Activated T-helper 1 cell treated with Interleukin-2 at 50 U/mL for 16 hours (primary cell): ENCODE measurements around the gene RGS21.
"Not testable (repeated sequence)": the region's sequence is repeated elsewhere in the genome, so short reads cannot be mapped to it uniquely, and the experiment has no call there.

ENCODE experiments used
- DNase-seq: peaks from one replicate; pipeline ENCODE4 v3.0.0-alpha.2; 2020; ENCODE audit warnings: low read depth

RGS21 gene, protein sequence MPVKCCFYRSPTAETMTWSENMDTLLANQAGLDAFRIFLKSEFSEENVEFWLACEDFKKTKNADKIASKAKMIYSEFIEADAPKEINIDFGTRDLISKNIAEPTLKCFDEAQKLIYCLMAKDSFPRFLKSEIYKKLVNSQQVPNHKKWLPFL

DNA sequence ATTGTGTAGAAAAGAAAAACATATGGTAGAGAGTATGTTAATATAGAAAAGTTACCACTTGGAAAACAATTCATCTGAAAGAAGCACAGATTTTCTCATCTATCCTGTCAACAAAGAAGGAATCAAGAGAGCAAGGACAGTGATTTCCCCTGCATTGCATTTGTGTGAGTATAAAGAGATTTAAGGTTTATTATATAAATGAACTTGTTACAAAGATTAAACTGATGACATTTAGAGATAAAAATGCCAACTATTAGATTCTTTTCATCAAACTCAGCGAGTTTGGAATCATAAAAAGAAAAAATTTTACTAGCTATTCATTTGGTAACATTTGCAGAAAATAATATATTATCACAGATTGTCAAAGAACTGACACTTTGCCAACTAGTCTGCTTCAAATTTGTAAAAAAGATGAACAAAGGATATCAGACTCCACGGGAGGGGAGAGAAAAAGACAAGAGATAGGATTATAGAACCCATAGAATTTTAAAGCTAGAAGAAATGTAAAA lies at the start of gene RGS21:
TSS of gene RGS21 (plus strand) at position 51 of the 509 bp plus-strand sequence. CDS start 26,045 bp downstream, outside the sequence.
- no peak for DNase-seq

- DNase-seq = no peak
These were observed 48.2 kb upstream of the RGS21 start for GRCh38 chr1:192268468-192269052.

DNA sequence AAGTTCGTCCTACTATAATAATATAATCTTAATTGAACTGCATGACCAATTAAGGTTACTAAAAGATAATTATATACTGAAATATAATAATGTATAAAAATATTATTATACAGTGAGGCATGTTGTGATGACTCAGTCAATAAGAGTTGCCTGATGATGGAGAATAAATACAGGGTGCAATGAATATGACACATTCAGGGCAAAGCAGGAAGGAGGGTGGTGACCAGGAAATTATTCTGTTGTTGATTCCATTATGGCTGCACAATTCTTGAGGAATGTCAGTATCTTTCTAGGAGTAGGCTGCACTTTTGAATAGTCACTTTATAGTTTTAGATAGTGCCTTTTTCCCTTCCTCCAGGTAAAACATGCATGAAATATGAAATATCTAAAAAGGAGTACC lies 46.4 kb upstream of the RGS21 start:
- DNase-seq = no peak

GRCh38 chr1:192272732-192273131 lies 44.1 kb upstream of the RGS21 start:
- DNase-seq = no peak

DNA sequence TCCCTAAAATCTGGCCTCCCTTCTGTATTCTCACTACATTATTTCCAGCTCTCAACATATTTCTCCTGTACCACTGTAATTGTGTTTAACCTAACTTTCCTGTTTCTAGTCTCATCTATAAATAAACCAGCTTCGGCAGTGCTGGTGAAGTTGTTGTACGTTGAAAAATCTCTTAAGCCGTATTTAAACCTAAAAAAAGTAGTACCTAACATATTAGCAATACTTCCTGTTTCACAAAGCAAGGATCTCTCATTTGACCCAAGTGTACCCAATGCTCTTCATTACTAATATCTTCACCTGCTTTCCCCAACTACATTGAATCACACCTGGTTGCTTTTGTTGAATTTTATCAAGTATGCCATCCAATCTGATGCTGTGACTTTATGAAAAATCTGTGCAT lies 42.2 kb upstream of the RGS21 start:
- no peak for DNase-seq

- DNase-seq = no peak
These were observed 39.2 kb upstream of the RGS21 start for GRCh38 chr1:192277635-192278034.

DNA sequence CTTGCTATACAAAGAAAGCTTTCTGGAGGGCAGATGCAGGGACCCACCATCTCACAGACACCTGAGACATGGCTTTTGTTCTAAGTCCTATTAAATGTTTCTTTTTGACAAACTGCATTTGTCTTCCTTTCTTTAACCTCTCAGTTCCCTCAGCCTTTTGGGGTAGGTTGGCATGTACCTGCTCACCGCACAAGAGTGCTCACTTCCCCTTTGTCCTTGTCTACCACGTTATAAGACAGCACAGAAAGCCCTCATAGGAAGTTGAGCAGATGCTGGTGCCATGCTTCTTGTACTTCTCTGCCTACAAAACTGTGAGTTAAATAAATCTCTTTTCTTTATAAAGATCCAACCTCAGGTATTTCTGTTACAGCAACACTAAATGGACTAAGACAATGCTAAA lies 31.9 kb upstream of the RGS21 start:
- DNase-seq = no peak

- no peak for DNase-seq
These were observed 13.8 kb upstream of the RGS21 start for GRCh38 chr1:192303029-192303428.

- DNase-seq = not testable (repeated sequence)
These were observed 8.5 kb upstream of the RGS21 start for GRCh38 chr1:192308314-192308713.

GRCh38 chr1:192311281-192311680 lies 5.5 kb upstream of the RGS21 start:
- DNase-seq = no peak

DNA sequence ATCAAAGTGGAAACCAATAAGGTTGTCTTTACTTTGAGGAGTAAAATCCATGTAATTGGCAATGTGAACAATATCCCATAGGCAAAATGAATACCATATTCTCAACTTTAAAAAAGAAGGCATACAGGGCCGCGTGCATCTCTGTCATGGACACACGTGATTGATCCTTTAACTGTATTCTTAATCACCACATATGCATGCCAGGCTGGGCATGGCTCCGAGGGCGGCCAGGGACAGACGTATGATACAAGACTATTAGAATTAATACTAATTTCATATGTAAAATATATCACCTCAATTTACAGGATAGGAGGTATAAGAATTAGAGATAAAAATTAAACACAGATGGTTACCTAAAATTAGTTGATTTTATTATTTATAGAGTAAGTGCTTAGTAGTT lies 11.2 kb downstream of the RGS21 start:
- DNase-seq = no peak

- no peak for DNase-seq
These were observed 26.1 kb downstream of the RGS21 start for GRCh38 chr1:192342842-192343241.

- DNase-seq = no peak
These were observed 26.6 kb downstream of the RGS21 start for GRCh38 chr1:192343344-192343743.

- no peak for DNase-seq
These were observed 32.5 kb downstream of the RGS21 start for GRCh38 chr1:192349314-192349713.

GRCh38 chr1:192350356-192350755 lies 33.6 kb downstream of the RGS21 start:
- DNase-seq = no peak

GRCh38 chr1:192351550-192351949 lies 34.8 kb downstream of the RGS21 start:
- DNase-seq = no peak

DNA sequence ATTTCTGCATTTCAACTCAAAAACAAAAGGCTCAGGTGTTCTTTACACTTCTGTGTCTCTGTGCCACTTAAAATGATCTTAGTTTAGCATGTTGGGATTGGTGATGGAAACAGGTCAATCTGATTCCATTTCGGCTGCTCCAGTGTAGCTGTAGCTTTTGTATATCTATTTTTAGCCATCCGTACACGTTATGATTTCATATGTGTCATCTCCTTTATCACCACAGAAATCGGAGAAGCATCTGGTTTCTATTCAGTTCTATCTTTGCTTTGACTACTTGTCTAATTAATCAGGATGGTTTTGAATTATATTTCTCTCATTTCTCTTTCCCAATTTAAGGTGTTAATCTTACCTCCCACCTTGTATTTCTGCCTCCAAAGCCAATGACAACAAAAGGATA lies 41.1 kb downstream of the RGS21 start:
- no peak for DNase-seq

GRCh38 chr1:192358402-192358801 lies 41.6 kb downstream of the RGS21 start:
- no peak for DNase-seq

DNA sequence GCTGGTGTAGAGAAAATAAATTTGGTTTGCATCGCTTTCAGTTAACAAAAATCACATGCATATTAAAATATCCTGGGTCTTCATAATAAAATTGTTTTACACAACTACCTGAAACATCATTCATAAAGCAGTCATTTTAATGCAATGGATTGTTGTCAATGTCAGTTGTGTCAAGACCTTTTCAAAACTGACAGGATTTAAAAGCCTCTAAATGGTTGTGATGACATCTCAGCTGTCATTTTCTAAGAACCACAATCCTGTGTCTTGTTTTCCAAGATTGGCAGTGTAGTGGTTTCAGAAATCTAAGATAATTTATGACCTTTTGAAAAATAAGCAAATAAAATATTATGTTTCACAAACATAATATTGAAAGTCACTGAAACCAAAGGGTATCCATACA lies 42.0 kb downstream of the RGS21 start:
- no peak for DNase-seq

- no peak for DNase-seq
These were observed 46.4 kb downstream of the RGS21 start for GRCh38 chr1:192363177-192363576.

DNA sequence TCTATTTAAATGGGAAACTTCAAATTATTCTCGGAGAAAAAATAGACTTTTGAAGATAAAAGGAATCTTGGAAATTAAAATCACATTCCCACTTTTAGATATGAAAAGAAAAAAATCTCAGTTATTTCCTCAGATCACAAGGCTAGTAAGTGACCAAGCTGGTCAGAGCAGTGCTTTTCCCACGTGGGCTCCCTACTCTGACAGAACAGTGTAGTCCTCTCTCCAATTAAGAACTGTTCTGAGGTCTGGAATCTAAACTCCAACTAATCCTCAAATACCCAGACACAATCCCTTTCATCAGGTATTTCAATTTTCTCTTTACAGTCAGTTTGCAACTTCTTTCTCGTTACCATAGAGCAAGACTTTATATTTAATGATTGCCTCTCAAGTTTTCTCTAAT lies 50.6 kb downstream of the RGS21 start:
- DNase-seq = no peak

DNA sequence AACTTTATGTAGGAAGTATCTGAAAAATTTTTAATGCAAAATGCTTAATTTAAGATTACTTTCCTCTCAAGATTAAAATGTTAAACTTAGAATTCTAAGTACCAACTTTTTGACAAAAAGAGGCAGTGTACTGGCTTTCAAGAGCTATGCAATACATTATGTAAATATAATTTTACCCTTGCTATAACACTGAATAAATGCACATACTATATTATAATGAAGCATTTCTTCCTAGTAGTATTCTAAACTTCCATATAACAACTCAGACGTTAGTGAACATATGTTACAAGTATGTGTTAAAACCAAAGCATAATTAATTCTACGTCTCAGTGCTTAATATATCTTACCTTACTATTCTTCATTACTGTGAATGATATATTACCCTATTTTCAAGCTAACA lies 58.5 kb downstream of the RGS21 start:
- no peak for DNase-seq

DNA sequence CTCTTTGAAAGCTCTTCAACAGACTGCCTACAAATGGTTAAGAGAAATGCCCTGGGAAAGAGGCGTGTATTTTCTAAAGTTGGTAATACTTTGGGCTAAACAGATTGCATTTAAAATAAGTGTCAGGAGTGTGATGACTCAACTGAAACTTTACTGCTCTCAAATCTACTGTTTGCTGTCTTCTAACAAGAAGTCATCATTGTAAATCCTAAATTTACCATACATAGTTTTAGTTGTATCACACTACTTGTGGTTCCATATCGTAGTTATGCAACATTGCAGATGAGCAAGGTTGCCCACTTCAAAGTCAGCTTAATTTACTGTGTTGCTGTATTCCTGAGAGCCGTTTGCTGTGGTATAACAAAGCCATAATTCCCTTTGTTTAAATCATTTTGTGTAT lies 59.6 kb downstream of the RGS21 start:
- DNase-seq = no peak

GRCh38 chr1:192378276-192378675 lies 61.5 kb downstream of the RGS21 start:
- no peak for DNase-seq
